AG20443 (cell line): ENCODE measurements around the gene TBC1D2.
A peak's percentile ranks its signal among the peaks of the same experiment; 100 is the strongest.
"Not testable (repeated sequence)": the region's sequence is repeated elsewhere in the genome, so short reads cannot be mapped to it uniquely, and the experiment has no call there.

ENCODE experiments used
- DNase-seq: peaks from one replicate; pipeline ENCODE4 v3.0.0; 2012; ENCODE audit warnings: low spot score, mixed read lengths

Gene TBC1D2

DNA sequence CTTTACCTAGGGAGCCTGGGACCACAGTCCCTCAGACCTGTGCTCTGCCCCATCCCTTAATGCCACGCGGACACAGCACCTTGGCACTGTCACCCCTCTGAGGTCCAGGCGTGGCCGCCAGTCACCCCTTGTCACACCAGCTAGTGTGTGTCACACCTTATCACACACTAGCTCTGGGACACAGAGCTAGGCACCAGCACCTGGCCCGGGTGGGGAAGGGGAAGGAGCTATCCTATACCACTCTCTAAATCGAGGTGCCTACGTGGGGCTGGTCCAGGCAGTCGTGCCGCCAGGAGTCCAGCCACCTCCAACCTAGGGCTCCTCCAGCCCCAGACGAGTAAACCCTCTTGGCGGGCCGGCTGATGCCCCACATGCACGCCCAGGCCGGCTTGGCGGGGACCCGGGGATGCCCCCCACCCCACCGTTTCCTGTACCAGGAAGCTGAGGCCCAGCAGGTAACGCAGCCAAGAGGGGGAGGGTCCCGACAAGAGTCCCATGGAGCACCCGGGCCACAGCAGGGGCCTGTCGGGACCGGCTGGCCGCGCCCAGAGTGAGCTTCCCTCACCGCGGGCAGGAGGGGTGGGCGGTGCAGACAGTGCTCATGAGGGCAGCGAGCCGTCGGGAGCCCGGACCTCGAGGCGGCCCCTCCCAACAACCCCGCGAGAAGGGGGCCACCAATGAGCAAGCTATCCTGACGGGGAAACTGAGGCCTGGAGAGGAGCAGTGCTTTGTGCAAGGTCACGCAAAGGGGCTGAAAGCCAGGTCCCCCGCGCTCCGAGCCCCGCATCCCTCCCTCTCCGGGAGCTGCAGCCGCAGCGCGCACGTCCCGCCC, 63.6 kb downstream of the TBC1D2 start:
- DNase-seq = peak; percentile 39

DNA sequence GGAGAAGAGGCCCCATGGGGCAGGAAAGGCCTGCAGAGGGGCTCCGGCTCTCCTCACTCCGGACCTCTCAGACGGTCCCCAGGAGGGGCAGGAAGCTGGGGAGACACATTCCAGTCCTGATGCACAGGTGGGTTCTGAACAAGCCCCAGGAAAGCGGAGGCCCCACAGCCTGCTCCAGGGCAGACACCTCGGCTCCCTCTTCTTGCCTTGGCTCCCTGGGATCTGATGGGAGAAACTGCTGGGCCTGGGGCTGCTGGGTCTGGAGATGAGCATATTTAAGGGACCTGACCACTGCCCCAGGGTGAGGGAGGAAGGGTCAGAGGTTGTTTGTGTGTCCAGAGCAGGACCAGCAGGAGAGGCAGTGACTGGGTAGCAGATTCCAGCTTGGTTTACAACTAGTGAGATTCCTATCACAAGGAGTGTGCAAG, 64.3 kb downstream of the TBC1D2 start:
- DNase-seq = no peak

DNA sequence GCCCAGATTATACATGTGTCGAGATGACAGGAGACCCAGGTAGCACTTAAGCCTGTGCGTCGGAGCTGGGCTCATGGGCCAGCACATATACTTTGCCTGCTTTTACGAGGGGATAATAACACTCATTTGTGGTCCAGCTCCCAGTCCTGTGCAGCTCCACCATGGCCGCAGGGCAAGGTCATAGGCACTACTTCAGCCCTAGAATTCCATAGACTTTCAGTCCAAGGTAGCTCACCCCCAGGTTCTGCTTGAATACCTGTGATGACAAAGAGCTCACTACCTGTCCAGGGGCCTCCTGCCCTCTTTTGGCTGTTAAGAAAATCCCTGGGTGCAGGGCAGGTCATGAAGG, 64.7 kb downstream of the TBC1D2 start:
- no peak for DNase-seq

DNA sequence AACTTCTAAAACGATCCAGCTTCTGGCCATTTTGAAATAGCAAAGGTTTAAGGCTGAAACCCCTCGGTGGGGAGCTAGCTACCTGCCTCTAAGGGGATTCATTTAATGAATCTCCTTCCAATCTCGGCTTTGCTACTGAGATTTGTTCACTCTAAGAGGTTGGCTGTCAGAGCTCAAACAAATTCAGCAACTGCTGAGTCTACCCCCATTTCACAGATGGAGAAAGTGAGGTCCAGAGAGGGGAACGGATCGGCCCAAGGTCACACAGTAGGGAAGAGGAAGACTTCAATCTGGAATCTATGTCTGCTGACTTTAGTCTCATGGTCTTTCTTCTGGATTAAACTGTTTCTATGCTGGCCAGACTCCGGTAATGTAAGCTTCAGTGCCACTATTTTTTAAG, 66.0 kb downstream of the TBC1D2 start:
- no peak for DNase-seq

DNA sequence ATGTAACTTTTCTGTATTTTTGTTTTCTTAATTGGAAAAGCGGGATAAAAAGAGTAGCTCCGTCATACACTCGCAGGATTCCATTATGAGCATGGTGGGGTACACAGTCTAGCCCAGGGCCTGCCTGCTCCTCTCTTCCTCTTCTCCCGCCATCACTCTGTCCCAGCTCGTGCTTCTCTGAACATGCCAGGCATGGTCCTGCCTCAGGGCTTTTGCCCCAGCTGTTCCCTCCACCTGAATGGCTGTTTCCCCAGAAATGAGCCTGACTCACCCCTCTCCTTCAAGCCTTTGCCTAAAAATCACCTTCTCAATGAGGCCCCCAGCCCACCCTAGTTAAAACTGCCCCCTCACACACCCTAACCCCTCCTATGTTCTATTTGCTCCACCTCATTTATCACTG, 67.5 kb downstream of the TBC1D2 start:
- DNase-seq = no peak

DNA sequence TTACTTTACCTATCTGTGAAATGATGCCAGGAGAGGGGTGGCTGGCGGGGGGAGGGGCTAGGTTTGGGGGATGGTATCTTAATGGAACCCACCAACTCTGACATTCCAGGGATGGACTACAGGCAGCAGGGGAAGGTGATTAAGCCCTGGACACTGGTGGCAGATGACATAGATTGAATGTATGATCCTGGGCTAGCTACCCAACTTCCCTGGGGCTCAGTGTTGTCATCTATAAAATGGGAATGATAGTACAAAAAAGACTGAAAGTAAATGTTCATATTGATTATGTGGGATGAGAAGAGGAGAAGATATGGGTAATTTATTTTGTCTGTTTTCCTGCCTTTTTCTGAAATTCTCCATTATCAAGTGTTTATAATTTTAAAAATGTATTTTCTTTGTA, 69.2 kb downstream of the TBC1D2 start:
- no peak for DNase-seq

DNA sequence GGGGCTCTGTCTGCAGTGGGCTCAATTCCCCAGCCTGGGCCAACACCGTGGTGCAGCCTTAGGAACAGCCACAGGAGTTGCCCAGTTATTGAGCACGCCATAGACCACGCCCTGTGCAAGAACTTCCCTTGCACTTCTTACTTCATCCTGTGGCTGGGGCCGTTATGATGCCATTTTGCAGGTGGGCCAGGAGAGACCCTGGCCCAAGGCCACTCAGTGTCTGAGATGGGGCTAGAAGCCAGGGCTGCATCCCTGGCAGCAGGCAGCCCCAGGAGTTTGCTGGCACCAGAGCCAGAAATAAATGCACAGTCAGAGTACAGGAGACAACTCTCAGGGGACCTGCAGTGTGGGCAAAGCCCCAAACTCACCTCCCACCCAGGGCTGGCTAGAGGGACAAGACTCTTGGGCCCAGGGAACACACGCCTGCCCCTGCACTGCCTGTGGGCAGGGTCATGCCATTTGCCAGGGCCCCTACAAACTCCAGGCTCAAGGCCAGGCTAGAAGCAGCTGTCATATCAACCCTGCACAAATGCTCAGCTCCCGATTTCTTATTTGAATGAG, 69.8 kb downstream of the TBC1D2 start:
- DNase-seq = no peak

DNA sequence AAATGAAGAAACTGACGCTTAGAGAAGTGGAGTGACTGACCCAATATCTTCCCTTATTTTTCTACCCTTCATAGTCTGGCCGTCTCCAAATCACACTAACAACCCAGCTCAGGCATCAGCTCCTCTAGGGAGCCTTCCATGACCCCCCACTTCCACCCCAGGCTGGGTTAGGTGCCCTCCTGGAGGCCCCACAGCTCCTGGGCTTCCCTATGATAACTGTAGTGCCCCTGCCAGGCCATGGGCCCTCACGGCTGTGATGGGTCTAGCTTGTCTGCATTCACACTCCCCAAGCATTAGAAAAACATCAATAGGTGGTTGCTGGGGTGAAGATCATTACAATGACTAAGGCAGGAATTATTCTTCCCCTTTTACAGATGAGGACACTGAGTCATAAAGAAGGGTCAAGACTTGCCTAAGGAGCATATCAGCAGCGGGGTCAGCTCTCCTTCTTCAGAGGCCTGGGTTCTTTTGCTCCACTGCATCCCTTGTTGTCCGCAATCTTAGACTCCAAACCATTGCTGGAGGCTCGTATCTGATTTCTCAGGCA, 70.4 kb downstream of the TBC1D2 start:
- DNase-seq = no peak

DNA sequence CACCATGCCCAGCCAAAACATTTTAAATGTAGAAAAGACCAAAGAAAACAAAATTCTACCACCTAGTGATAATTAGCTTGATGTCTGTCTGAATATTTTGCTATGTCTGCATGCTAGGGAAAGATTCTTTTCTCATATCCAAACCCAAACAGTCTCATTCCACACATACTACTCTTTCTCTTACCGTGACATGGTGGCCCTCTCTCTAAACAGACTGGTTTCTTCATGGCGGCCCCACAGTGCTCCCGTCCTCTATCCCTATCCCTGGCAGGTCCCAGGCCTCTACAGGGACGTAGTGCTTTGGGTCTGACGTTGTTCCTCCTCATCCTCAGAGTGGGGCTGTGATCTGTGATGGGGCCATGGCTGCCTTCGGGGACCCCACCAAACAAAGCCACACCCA, 71.1 kb downstream of the TBC1D2 start:
- DNase-seq = no peak

DNA sequence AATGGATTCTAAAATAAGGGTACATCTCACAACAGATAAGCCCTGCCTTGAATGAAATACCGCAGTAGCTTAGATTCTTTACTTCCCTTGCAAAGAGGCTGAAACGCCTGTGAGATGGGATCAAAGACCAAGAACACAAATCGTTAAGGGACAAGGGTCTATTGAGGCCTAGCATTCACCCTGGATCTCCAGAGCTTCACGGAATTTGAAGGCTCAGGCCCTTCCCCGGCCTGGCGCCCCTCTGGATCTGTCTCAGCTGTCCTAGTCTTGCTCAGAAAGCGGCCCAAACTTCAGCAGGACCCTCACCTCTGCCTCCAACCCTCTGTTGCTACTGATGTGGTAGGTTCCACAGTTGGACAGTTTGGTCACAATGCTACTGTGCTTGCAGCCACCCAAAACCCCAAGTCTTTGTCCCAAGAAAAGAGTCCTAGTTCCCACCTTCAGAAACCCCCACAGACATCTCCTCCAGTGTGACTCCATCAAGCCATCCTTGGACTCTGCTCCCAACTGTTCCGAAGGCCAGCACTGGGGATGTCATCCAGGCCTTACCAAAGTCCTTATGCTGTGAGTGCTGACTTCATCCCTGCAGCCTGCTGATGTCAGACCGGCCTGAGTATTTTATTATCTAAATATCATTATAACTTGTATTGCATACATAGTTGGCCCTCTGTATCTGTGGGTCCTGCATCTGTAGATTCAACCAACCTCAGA, 72.4 kb downstream of the TBC1D2 start:
- no peak for DNase-seq

DNA sequence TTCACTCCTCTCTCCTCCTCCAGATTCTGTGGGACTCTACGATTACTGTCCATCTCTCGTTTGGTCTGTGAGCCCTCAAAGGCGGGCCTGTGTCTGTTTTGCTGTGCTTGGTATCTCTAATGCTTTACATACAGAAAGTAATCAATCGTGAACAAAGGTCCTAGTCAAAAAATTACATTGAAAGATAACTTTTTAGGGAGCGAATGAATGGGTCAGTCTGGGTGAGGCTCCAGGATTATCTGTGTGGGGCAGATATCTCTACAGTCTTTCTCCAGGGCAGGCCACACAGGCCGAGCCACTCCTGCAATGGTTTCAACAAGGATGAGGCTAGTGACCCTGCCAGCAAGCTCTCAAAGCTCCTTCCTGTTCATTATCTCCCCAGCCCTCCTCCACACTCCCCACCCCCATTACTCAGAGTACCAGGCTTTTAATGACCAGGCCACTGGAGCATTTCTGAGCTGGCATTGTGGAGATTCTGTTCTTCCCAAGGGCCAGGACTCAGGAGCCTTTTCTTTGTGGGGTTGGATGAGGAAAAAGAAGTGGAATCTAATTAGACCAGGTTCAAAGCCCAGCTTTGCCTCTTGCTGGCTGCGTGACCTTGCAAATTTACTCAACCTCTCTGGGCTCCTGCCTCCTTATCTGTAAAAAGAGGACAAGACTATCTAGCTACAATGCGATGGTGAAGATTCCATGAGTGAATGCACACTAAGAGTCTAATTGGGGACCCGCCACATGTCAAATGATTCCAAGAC, 73.2 kb downstream of the TBC1D2 start:
- DNase-seq = no peak

DNA sequence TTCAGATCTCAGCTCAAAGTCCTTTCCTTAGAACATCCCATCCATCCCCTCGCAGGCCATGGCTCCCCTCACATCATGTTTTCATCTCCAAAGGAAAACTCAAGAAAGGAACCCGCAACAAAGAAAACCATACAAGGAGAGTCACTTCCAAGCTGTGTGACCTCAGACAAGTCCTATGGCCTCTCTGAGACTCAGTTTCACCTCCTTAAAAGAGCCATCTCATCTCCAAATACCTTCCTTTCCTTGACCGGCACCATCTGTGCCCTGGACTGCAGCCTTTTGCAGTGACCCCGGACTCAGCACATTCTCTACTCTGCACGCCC, 73.7 kb downstream of the TBC1D2 start:
- DNase-seq = no peak

DNA sequence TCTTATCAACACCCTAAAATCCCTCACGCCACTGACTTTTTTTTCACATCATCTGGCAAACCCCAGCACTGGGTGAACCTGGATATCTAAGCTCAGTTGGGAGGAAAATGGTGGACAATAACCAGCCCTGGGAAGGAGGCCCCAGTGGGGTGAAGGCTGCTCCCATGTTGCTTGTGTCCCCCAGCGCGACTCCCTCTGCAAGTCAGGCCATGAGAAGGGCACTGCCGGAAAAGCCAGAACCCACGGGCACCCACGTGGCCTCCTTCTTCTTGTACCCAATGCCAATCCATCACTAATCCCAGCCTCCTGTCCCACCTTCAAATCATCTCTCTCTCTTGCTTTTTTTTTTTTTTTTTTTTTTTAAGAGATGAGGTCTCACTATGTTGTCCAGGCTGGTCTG, 74.5 kb downstream of the TBC1D2 start:
- no peak for DNase-seq

DNA sequence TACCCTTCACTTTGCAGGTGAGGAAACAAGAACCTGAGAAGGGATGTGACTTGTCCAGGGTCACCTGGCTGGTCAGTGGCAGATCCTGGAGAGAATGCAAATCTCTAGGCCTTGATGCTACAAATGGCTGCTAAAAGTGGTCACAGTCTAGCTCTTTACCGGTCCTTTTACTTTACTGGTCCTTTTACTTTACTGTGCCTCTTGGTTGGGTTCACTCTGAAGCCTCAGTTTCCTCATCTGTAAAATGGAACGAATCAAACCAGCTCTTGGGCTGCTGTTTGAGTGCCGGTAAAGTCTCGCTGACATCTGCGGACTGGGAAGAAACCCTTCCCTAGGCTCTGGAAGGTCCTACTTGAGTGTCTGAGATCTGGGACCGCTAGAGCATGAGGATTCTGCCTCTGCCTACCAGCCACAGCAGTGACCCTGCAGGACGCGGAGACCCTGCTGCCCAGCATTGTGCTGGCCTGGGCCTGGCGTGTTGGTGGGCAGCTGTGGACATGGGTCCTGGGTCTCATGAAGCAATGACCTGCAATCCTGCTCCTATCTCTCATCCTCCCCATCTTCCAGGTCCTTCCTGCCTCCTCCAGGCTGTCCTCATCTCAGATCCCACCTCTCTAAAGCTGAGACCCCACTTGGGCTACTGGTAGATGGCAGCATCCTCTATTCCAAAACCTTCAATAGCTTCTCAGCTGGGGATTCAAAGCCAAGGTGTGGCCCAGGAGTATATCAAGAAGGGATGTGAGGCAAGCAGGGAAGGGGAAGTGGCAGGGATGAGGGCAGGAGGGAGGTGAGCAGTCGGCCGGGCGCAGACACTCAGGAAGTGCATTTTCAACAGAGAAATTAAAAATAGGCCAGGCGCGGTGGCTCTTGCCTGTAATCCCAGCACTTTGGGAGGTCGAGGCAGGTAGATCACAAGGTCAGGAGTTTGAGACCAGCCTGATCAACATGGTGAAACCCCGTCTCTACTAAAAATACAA, 76.3 kb downstream of the TBC1D2 start:
- no peak for DNase-seq

DNA sequence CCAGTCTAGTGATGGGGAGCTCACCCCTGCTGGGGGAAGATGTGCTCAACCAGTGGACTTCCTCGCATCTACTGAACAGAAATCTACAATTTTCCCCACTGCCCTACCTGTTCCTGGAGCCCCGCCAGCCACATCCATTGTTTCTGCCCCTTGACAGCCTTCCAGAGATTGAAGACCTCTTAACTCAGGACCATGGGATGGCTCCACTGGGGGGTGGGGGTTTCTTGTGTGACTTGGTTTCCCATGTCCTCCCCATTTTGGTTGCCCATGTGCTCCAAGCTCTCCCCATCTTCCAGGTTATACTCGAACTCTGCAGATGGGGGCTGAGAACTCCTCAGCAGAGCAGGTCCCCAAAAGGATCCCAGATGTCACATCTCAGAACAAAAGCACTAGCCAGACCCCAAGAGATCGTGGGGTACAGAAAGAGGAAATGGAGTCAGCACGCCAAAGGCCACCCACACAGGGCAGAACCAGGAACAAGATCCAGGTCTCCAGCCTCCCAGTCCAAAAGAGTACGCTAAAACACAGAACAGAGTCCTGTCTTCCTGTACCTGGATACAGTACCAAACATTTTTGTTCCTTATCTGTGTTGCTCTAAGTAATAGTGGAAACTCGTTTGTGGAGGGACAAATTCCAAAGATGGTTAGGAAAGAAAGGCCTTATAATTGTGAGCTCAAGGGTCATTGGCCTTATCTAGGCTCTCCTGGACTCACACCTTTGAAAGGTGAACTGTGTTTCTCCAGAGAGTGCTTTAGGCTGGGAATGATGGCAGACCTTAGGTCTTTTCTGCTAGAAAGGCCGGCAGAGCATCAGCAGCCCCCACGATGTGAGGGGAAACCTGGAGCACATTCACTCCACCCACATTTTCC, 78.8 kb downstream of the TBC1D2 start:
- no peak for DNase-seq

DNA sequence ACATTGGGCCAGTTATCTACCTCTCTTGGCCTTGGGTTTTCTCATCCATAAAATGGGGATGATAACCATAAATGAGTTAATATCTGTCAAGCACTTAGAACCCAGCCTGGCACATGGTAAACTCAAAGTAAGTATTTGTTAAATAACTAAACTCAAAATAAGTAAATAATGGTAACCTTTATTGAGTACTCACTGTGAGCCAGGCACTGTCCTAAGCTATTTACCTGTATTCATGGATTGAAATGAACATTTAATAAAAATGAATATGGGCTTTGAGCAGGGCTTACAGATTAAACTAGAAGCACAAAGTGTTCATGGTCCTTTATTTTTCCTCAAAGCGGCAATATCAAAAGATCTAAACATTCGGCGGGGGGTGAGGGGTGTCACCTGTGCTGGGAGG, 79.7 kb downstream of the TBC1D2 start:
- DNase-seq = no peak

DNA sequence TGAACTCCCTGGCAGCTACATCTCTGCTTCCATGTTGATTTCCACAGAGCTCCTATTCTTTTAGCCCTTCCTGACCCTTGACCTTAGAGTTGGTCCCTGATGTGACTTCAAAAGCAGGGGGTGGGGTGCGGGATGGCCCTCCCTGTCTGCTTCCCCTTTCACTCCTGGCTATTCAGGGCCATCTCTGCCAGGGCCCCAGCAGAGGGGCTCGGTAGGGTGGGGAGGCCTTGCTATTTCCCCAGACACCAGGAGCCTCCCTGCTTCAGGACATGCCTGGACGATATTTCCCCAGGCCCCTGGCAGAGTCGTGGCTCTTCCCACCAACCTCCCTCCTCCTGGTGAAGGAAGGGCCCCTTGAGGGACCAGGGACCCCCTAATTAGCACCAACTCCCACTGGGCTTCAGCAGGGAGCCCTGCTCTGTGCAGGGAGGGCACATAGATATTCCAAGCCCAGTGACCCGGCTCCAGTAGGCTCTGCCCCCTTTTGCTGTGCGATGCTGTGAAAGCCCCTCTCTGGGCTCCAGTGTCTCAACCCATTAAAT, 80.3 kb downstream of the TBC1D2 start:
- DNase-seq = no peak

DNA sequence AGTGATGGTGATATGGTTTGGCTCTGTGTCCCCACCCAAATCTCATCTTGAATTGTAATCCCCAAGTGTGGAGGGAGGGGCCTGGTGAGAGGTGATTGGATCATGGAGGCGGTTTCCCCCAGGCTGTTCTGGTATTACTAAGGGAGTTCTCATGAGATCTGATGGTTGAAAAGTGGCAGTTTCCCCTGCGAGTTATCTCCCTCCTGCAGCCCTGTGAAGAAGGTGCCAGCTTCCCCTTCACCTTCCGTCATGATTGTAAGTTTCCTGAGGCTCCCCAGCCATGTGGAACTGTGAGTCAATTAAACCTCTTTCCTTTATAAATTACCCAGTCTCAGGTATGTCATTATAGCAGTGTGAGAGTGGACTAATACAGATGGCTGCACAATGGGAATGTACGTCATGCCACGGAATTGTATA, 80.9 kb downstream of the TBC1D2 start:
- not testable (repeated sequence) for DNase-seq

DNA sequence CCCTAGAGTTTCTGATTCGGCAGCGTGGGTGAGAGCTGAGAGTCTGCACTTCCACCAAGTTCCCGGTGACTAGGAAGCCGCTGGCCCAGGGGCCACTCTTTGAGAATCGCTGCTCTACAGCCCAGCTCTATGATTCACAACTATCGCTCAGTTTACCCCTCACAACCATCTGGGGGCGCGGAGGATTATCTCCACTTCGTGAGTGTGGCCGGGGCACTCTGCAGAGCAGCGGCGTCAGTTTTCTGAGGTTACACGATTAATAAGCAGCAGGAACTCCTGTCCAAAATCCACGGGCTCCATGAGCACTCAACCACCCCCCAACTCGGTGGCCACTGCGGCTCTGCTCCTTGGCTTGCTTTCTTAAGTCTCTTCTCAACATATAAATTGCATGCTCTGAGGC, 82.3 kb downstream of the TBC1D2 start:
- no peak for DNase-seq

DNA sequence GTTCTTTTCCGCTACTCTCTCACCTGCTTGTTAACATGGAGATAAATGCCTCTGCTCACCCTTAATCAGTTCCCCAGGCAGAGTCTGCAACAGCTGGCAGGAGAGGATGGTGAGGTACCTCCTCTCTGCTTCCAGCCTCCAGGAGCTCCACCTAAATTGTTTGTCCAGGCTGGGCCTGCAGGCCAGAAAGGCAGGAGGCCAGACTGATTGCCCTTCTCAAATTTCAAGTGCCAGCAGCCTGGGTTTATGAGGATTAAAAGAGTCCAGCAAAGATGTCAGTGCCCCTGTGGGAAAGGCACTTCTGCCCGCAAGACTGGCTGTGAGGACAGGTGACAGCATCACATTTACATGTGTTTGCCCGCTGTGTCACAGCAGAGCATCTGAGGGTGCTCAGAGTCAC, 82.8 kb downstream of the TBC1D2 start:
- DNase-seq = peak; percentile 25
